Measurements from ENCODE around the gene PNMA1. TPM values are rescaled to one million over a fixed set of nuclear protein-coding genes. Genes with fewer than 3 reads are reported as not detected.

PNMA1 gene
- total and polyA plus RNA-seq, 9 of the 15 experiments (the other 6 are each of a cell fraction or from before 2014, with no cell fraction given): 1.7 to 26.4 (median 8.7) TPM

DNA sequence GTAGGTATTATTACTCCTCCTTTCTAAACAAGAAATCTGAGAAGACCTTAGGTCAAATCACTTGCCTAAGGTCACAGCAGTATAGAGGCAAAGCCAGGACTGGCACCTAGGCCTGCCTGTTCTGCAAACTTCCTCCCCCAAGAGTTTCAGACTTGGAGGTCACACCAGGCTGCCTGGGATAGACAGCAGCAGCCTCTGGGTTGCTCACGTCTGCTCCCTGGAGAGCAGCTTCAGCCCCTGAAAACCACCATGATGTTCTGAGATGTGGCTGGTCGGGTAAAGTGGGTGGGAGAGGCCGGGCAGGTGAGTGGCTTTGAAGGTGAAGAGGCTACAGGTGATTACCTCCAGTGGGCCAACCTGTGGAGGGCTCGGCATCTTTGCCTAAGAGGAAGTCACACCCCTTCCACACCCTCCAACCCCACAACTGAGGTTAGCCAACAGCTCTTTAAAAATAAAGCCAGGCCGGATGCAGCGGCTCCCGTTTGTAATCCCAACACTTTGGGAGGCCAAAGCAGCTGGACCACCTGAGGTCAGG lies 37.0 kb upstream of the PNMA1 start:
- BruUV-seq (replicated peaks): no TSS peak
- POLR2A ChIA-PET: interaction anchor here (0.8 to 6.2 kb wide), 3 partner anchors 8 to 22 kb away, joined by 4 to 80 read pairs (median 4); a partner anchor contains a TSS
- 0 out of 2 replicates have a peak overlapping the region, but pooled peaks have one; percentile 27 for H3K4me2 ChIP-seq (ENCODE audit: insufficient read depth, low read length)
- FAIRE-seq (no peak), DNase-seq (ENCODE audit: extremely low read depth in 1 of 4, low spot score in 3 of 4) (no peak), ATAC-seq (no peak)
- no peak overlapping the region; the same call in 2 of the 3 replicates for H3K27ac ChIP-seq (ENCODE audit: extremely low read depth, low read depth, low read length)
- no peak overlapping the region for H3K4me3 ChIP-seq
- H3K36me3 ChIP-seq (ENCODE audit: control insufficient read depth, insufficient read depth, low read length): peaks cover 45% of the 10 kb centered on the region; the same call in 2 of the 3 replicates
- H2AFZ ChIP-seq (ENCODE audit: low read depth, low read length): no peak overlapping the region
- no peaks in the 10 kb centered on the region for H3K9me3 ChIP-seq (replicated peaks; ENCODE audit: control insufficient read depth, insufficient read depth, low read depth, low read length)
- TF ChIP-seq KLF16 (IDR thresholded peaks at IDR 0.05) (no peak), KDM1A (IDR thresholded peaks at IDR 0.05) (peak; percentile 34 to 64; a peak in 2 of 4 replicates)
- peaks cover 15% of the 10 kb centered on the region for H4K20me1 ChIP-seq (replicated peaks; ENCODE audit: control insufficient read depth, insufficient read depth, low read length)
- peaks cover 4% of the 10 kb centered on the region for H3K9me1 ChIP-seq (ENCODE audit: control insufficient read depth, insufficient read depth, low read length)
- intact Hi-C loops (cut with micrococcal nuclease): loop anchor here (5.0 kb wide), 1 partner anchor 36 kb away; no protein-coding TSS in a partner anchor
- H3K27me3 ChIP-seq (ENCODE audit: control insufficient read depth in 2 of 2, insufficient read depth in 2 of 2, low read length in 2 of 2): no peaks in the 10 kb centered on the region
- peaks cover 61 to 76% of the 10 kb centered on the region in 2 experiments for H3K4me1 ChIP-seq (replicated peaks in 1 of 2; ENCODE audit: control insufficient read depth in 2 of 2, insufficient read depth in 2 of 2, low read length in 2 of 2)
- 45% methylated on average over 5 of the region's 7 CpGs for WGBS (ENCODE audit: insufficient coverage, low coverage, missing lambda C conversion rate)
- in situ Hi-C loops (cut with MboI): no loop called here
- CTCF ChIA-PET (ENCODE audit: low intra/inter-chr PET ratio): no interaction called here
- H3K9ac ChIP-seq (ENCODE audit: insufficient read depth in 1 of 2, low read depth in 2 of 2, low read length in 2 of 2): 0 out of 4 replicates have a peak overlapping the region, but pooled peaks of 1 of the 2 experiments have one; percentile 33
- H3K79me2 ChIP-seq (ENCODE audit: control insufficient read depth, insufficient read depth, low read length): peaks cover 100% of the 10 kb centered on the region

DNA sequence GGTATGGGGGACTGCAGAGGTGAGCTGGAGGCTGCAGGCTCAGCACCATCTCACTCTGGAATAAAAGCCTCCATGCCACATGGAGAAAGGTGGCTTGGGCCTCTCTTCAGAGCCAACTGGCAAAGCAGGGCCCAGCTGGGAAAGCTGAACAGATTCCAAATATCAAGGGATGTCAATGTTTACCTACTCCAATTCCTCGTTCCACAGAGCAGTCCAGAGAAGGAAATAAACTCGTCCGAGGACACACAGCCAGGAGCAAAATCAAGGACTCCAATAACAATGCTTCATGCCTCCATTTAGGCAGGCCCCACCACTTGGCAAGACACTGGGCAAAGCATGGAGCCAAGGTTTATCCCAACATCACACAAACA lies 36.3 kb upstream of the PNMA1 start:
- FAIRE-seq: no peak
- in situ Hi-C loops (cut with MboI): no loop called here
- POLR2A ChIA-PET: interaction anchor here (0.8 to 1.7 kb wide), 4 partner anchors 9 to 120 kb away, joined by 3 to 5 read pairs (median 4); no protein-coding TSS in a partner anchor
- TF ChIP-seq RFX5 (IDR thresholded peaks at IDR 0.05; ENCODE audit: low read depth, low read length): no peak
- no peak for TF ChIP-seq KDM1A (IDR thresholded peaks at IDR 0.05)
- TF ChIP-seq FOXP1 (CRISPR knock-in tag; IDR thresholded peaks at IDR 0.05): no peak
- TF ChIP-seq CEBPB (tag; IDR thresholded peaks at IDR 0.05): no peak
- TF ChIP-seq, protein P1, sequence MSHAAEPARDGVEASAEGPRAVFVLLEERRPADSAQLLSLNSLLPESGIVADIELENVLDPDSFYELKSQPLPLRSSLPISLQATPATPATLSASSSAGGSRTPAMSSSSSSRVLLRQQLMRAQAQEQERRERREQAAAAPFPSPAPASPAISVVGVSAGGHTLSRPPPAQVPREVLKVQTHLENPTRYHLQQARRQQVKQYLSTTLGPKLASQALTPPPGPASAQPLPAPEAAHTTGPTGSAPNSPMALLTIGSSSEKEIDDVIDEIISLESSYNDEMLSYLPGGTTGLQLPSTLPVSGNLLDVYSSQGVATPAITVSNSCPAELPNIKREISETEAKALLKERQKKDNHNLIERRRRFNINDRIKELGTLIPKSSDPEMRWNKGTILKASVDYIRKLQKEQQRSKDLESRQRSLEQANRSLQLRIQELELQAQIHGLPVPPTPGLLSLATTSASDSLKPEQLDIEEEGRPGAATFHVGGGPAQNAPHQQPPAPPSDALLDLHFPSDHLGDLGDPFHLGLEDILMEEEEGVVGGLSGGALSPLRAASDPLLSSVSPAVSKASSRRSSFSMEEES (CRISPR knock-in tag; IDR thresholded peaks at IDR 0.05): no peak
- no peak for TF ChIP-seq CSDE1 (IDR thresholded peaks at IDR 0.05)
- TF ChIP-seq ZC3H8 (IDR thresholded peaks at IDR 0.05): no peak
- no peak for TF ChIP-seq ERF (CRISPR knock-in tag; IDR thresholded peaks at IDR 0.05)
- no peak for TF ChIP-seq ZNF436 (CRISPR knock-in tag; IDR thresholded peaks at IDR 0.05)
- TF ChIP-seq, protein P2, sequence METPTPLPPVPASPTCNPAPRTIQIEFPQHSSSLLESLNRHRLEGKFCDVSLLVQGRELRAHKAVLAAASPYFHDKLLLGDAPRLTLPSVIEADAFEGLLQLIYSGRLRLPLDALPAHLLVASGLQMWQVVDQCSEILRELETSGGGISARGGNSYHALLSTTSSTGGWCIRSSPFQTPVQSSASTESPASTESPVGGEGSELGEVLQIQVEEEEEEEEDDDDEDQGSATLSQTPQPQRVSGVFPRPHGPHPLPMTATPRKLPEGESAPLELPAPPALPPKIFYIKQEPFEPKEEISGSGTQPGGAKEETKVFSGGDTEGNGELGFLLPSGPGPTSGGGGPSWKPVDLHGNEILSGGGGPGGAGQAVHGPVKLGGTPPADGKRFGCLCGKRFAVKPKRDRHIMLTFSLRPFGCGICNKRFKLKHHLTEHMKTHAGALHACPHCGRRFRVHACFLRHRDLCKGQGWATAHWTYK (CRISPR knock-in tag; IDR thresholded peaks at IDR 0.05): no peak
- no peak for TF ChIP-seq ZNF140 (CRISPR knock-in tag; IDR thresholded peaks at IDR 0.05)

More for the DNA sequence above, 36.3 kb upstream of the PNMA1 start:
- DNase-seq (ENCODE audit: extremely low read depth in 1 of 4, low spot score in 3 of 4): no peak
- Histone ChIP-seq H3K9me1 (ENCODE audit: control insufficient read depth, insufficient read depth, low read length) (peaks cover 4% of the 10 kb centered on the region), H3K4me2 (ENCODE audit: insufficient read depth, low read length) (peak overlapping the region; percentile 43; the same call in 1 of the 2 replicates), H3K27me3 (ENCODE audit: control insufficient read depth in 2 of 2, insufficient read depth in 2 of 2, low read length in 2 of 2) (no peaks in the 10 kb centered on the region), H3K9ac (ENCODE audit: insufficient read depth in 1 of 2, low read depth in 2 of 2, low read length in 2 of 2) (peak overlapping the region; percentile 19 to 64; a peak in 2 of 4 replicates), H3K79me2 (ENCODE audit: control insufficient read depth, insufficient read depth, low read length) (peaks cover 100% of the 10 kb centered on the region), H3K9me3 (replicated peaks; ENCODE audit: control insufficient read depth, insufficient read depth, low read depth, low read length) (no peaks in the 10 kb centered on the region), H3K4me3 (no peak overlapping the region), H3K4me1 (replicated peaks in 1 of 2; ENCODE audit: control insufficient read depth in 2 of 2, insufficient read depth in 2 of 2, low read length in 2 of 2) (peaks cover 60 to 76% of the 10 kb centered on the region in 2 experiments), H2AFZ (ENCODE audit: low read depth, low read length) (no peak overlapping the region), H4K20me1 (replicated peaks; ENCODE audit: control insufficient read depth, insufficient read depth, low read length) (peaks cover 15% of the 10 kb centered on the region), H3K27ac (ENCODE audit: extremely low read depth, low read depth, low read length) (peak overlapping the region; percentile 18; the same call in 1 of the 3 replicates), H3K36me3 (ENCODE audit: control insufficient read depth, insufficient read depth, low read length) (peaks cover 42% of the 10 kb centered on the region; the same call in 2 of the 3 replicates)
- ATAC-seq: no peak
- intact Hi-C loops (cut with micrococcal nuclease): loop anchor here (5.0 kb wide), 1 partner anchor 37 kb away; no protein-coding TSS in a partner anchor
- 50% methylated on average over 1 of the region's 3 CpGs for WGBS (ENCODE audit: insufficient coverage, low coverage, missing lambda C conversion rate)
- no TSS peak for BruUV-seq (replicated peaks)
- CTCF ChIA-PET (ENCODE audit: low intra/inter-chr PET ratio): no interaction called here
